Stomach smooth muscle (tissue), 2 donors: ENCODE results near the gene OPN5.

Experiments
- H3K27ac ChIP-seq: one replicate; pipeline ENCODE4 v1.7.0; 2013; ENCODE audit warnings: mild to moderate bottlenecking, low read length, inconsistent platforms
- H3K27me3 ChIP-seq, 2 donors: one replicate each; pipeline ENCODE4 v1.7.0; 2013; ENCODE audit warnings: low read length in 2 of 2; ENCODE audit not compliant: insufficient read depth in 2 of 2, control insufficient read depth in 1 of 2
- H3K36me3 ChIP-seq, 2 donors: one replicate each; pipeline ENCODE4 v1.7.0; 2013; ENCODE audit warnings: low read length in 2 of 2; ENCODE audit not compliant: control insufficient read depth in 2 of 2, insufficient read depth in 2 of 2
- H3K4me1 ChIP-seq: one replicate; pipeline ENCODE4 v1.7.0; 2013; ENCODE audit warnings: low read length; ENCODE audit not compliant: control insufficient read depth, insufficient read depth
- H3K4me3 ChIP-seq, 2 donors: one replicate each; pipeline ENCODE4 v1.7.0; 2013; ENCODE audit warnings: low read length in 2 of 2
- H3K9ac ChIP-seq, 2 donors: one replicate each; pipeline ENCODE4 v1.7.0; 2013; ENCODE audit warnings: low read length in 2 of 2, mild to moderate bottlenecking in 1 of 2
- H3K9me3 ChIP-seq, 2 donors: one replicate each; pipeline ENCODE4 v1.7.0; 2013; ENCODE audit warnings: low read length in 2 of 2; ENCODE audit not compliant: control insufficient read depth in 2 of 2
- donor health status: healthy.
- donor health status: Pancreatic carcinoma.

The OPN5 gene

DNA sequence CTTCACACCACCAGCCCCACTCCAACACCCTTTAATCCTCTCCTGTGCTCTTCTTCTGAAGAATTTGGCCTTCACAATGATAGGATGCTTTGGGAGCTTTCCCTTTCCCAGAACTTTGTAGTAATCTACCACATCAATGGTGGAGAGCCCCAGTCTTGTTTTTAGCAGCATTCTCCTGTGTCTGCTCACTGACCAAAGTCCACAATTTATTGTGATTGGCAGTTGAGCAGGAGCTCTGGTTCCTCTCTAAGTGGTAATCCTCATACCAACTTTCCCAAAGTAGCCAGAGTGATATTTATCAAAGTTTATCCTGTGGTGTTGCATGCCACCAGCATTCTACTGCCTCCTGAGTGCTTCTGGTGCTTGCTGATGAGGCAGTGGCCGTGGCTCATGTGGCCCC lies 29.0 kb upstream of the OPN5 start:
- Histone ChIP-seq H3K27ac (no peak overlapping the region), H3K27me3 (no peaks in the 10 kb centered on the region), H3K36me3 (no peaks in the 10 kb centered on the region), H3K4me1 (no peaks in the 10 kb centered on the region), H3K4me3 (no peak overlapping the region), H3K9ac (no peak overlapping the region), H3K9me3 (no peaks in the 10 kb centered on the region)

DNA sequence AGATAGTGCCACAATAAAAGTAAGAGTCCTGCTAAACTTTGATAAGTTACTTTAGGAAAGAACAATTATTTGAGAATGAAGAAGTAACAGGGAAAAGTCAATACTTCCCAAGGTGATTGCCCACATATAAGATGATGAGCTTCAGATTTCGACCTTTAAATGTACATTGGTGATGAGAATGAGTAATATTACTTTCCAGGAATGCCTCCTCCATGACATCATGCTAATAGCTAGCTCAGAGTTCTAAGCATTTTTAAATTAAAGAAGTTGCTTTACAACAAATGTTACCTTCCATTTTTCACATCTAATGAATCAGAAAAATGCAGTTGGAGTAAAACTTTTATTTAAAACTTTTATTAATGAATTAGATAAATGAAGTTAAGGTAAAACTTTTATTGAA lies 22.5 kb upstream of the OPN5 start:
- Histone ChIP-seq H3K27ac (no peak overlapping the region), H3K27me3 (no peaks in the 10 kb centered on the region), H3K36me3 (no peaks in the 10 kb centered on the region), H3K9ac (no peak overlapping the region), H3K9me3 (no peaks in the 10 kb centered on the region), H3K4me3 (no peak overlapping the region), H3K4me1 (no peaks in the 10 kb centered on the region)

DNA sequence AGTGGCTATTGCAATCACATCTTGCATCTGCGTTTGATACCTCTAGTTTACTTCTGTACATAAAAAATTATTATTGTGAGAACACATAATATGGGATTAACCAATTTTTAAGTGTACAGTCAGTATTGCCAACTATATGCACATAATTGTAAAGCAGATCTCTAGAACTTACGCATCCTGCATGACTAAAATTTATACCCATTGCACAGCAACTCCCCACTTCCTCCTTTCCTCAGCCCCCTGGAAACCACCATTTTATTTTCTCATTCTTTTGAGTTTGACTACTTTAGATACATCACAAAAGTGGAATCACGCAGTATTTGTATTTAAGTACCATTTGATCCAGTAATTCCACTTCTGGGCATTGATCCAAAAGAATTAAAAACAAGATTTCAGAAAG lies 19.3 kb upstream of the OPN5 start:
- Histone ChIP-seq H3K36me3 (no peaks in the 10 kb centered on the region), H3K4me1 (no peaks in the 10 kb centered on the region), H3K9me3 (no peaks in the 10 kb centered on the region), H3K27ac (no peak overlapping the region), H3K4me3 (no peak overlapping the region), H3K9ac (no peak overlapping the region), H3K27me3 (no peaks in the 10 kb centered on the region)

DNA sequence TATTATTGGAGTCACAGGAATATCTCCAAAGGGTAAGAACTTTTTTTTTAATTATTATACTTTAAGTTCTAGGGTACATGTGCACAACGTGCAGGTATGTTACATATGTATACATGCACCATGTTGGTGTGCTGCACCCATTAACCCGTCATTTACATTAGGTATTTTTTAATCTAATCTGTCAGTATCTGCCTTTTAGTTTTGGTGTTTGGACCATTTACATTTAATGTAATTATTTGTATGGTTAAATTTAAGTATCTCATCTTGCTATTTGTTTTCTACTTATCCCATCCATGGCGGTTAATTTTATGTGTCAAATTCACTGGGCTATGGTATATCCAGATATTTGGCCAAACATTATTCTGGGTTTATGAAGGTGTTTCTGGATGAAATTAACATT lies 15.4 kb upstream of the OPN5 start:
- Histone ChIP-seq H3K36me3 (no peaks in the 10 kb centered on the region), H3K27me3 (no peaks in the 10 kb centered on the region), H3K4me3 (no peak overlapping the region), H3K9me3 (no peaks in the 10 kb centered on the region), H3K27ac (no peak overlapping the region), H3K9ac (no peak overlapping the region), H3K4me1 (no peaks in the 10 kb centered on the region)

DNA sequence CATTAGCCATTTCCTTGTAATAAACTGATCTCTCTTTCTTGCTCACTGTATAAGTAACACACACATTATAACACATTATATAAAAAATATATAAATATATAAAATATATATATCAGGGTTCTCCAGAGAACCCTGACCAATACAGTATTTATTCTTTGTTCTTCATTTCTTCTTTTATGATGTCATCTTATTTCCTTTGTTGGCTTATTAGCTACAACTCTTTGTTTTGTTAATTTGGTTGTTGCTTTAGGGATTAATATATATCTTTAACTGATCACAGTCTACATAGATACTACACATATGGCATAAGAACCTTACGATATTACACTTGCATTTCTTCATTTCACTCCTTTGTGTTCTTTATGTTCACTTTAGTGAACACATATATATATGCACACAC lies 14.7 kb upstream of the OPN5 start:
- Histone ChIP-seq H3K9ac (no peak overlapping the region), H3K27me3 (no peaks in the 10 kb centered on the region), H3K36me3 (no peaks in the 10 kb centered on the region), H3K27ac (no peak overlapping the region), H3K4me3 (no peak overlapping the region), H3K4me1 (no peaks in the 10 kb centered on the region), H3K9me3 (no peaks in the 10 kb centered on the region)

DNA sequence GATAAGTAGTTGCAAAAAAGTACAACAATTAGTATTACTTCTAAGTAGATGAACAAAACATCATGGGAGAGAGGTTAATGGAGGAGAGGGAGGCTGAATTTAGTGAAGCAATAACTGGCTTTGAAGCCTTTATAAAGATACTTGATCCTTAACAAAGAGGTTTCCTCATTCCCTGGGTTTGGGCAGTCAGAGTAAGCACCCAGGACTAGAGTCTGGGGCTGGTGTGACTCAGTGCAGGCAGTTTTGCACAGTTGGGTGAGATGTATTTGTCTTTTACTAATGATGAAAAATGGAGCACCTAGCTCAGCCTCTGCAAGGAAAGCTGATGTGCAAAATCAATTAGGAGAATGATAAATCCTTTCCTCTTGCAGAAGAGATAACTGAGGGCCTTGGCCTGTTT lies 11.8 kb upstream of the OPN5 start:
- Histone ChIP-seq H3K4me3 (no peak overlapping the region), H3K4me1 (no peaks in the 10 kb centered on the region), H3K27ac (no peak overlapping the region), H3K27me3 (no peaks in the 10 kb centered on the region), H3K36me3 (no peaks in the 10 kb centered on the region), H3K9me3 (no peaks in the 10 kb centered on the region), H3K9ac (no peak overlapping the region)

DNA sequence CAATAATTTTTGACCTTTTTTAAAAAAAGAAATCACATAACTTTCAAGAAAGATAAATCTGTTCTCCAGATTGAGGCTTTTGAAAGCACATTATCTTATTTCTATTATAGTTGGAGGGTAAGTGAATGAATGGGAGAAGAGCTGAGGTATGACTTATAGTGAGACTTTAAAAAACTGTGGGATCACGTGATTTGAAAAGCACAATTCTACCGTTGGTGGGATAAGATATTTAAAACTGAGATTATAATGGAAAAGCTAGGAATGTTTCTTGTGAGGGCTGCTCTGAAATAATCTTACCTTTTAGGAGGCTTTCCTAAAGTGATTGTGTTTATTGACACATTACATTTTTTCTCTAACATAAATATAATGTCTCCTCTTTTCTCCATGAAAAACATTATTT lies 9.5 kb upstream of the OPN5 start:
- H3K27me3 ChIP-seq: no peaks in the 10 kb centered on the region
- H3K4me1 ChIP-seq: no peaks in the 10 kb centered on the region
- H3K9ac ChIP-seq: no peak overlapping the region
- no peak overlapping the region for H3K27ac ChIP-seq
- no peaks in the 10 kb centered on the region for H3K9me3 ChIP-seq
- no peaks in the 10 kb centered on the region for H3K36me3 ChIP-seq
- no peak overlapping the region for H3K4me3 ChIP-seq

DNA sequence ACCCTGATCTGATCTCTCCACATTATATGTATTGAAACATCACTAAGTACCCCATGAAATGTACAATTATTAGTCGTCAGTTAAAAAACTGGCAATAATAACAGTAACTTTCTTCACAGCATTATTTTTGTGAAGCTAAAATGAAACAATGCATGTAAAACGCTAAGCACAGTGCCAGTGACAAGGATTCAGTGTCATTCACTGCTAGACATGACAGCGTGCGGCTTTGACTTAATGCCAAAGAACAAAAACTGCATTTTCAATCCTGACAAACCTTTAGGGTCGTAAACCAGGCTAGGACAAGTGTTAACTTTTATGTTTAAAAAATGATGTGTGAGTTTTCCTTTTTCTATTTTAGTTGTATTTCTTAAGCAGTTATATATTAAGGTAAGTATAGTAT lies 8.8 kb upstream of the OPN5 start:
- Histone ChIP-seq H3K4me1 (no peaks in the 10 kb centered on the region), H3K27me3 (no peaks in the 10 kb centered on the region), H3K9me3 (no peaks in the 10 kb centered on the region), H3K27ac (no peak overlapping the region), H3K36me3 (no peaks in the 10 kb centered on the region), H3K9ac (no peak overlapping the region), H3K4me3 (no peak overlapping the region)

DNA sequence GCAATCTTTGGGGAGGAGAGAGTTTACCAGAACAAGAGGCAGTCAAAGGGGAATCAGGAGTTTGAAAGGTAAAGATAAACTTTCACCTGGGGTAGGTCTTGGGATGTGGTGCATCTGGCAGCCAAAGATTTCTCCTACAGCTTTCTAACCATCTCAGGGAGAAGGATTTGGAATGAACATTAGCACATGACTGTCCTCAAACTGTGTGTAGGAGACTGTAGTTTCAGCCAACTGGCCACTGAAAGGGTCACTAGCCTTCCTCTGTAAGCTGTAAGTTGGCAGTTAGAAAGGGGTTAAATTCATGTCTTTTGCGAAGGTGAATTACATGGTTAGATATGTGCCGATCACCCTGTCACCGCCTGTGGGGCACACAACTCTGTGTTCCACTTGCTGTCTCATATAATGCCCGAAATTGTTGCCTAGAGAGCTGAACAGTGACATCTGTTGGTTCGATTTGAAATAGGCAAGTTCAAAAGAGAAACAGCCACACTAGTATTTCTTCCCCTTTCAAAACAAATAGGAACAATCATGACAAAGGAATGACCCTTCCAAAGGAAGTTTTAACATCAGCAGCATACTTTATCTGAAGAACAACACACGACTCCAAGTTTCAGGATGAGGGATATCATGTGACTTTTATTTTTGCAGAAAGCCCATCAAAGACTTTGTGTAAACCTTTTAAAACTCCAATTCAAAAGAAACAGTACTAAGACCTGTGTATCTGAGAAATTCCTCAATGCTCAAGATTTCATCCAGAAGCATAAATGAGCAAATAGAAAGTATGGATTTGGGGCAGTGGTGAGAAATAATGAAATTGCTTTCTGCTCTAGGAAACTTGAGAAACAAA lies 1.1 kb upstream of the OPN5 start:
- Histone ChIP-seq H3K27me3 (peaks cover 0 to under 1% of the 10 kb centered on the region in 2 donors), H3K9ac (no peak overlapping the region), H3K9me3 (no peaks in the 10 kb centered on the region), H3K4me3 (peak overlapping the region in 1 of 2 donors; percentile 44), H3K36me3 (no peaks in the 10 kb centered on the region), H3K4me1 (no peaks in the 10 kb centered on the region), H3K27ac (no peak overlapping the region)

DNA sequence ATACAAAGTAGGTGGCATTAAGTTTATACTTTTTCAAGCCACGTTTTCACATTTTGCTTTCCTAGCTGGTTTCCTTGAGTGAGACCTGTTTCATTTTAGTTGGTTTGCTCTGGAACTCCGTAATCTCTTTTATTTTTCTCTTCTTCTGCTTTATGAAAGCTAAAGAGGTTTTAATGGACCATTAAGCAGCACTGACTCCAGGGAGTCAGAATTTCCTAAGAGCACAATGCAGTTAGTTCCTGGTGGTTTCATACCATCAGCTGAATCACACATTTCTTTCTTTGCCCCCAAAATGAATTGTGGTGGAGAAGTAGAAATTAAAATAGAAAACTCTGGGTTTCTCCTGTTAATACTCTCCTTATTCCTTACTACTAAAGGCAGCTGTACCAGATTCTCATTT lies 3.4 kb downstream of the OPN5 start:
- Histone ChIP-seq H3K4me3 (no peak overlapping the region), H3K9ac (no peak overlapping the region), H3K27me3 (peaks cover 0 to 9% of the 10 kb centered on the region in 2 donors), H3K4me1 (no peaks in the 10 kb centered on the region), H3K36me3 (no peaks in the 10 kb centered on the region), H3K9me3 (no peaks in the 10 kb centered on the region), H3K27ac (no peak overlapping the region)

DNA sequence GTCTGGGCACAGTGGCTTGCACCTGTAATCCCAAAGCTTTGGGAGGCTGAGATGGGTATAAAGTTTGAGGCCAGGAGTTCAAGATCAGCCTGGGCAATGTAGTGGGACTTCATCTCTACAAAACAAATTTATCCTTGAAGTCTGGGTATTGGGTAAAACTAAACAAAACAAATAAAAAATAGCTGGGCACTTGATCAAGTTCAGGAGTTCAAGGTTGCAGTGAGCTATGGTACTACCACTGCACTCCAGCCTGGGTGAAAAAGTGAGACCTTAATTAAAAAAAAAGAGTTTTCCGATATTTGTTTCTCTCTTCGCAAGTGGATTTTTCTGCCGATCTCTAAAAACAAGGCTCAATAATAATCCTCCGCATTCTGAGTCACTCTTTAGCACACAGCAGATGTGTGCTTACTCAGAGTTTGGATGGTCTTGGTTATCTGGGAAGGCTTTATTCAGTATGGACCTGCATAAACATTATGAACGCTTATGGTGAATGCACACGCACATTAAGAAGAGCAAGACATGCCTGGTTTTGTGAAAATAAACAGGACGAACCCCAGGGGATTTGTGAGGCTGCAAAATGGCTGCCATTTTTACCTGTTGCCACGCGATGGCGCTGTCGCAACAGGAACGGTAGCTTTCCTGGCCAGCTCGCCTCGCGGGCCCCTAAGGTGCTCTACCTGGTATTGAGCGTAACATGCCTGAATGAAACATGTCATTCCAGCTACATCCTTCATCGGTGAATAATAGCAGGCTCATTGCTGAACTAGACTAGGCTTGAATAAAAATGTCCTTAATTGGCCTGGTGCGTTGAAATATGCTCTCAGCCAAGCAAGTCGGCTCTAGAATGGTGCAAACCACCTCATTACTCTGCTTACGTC lies 6.0 kb downstream of the OPN5 start:
- no peak overlapping the region for H3K9ac ChIP-seq
- H3K27me3 ChIP-seq: peaks cover 0 to 9% of the 10 kb centered on the region in 2 donors
- H3K27ac ChIP-seq: no peak overlapping the region
- peak overlapping the region; percentile 26 to 44 for H3K4me3 ChIP-seq
- no peaks in the 10 kb centered on the region for H3K4me1 ChIP-seq
- H3K36me3 ChIP-seq: no peaks in the 10 kb centered on the region
- H3K9me3 ChIP-seq: no peaks in the 10 kb centered on the region
